HG02973 (cell line): Measurements from ENCODE around the gene YWHAB.
A peak's percentile ranks its signal among the peaks of the same experiment; 100 is the strongest.
"Not testable (repeated sequence)": the region's sequence is repeated elsewhere in the genome, so short reads cannot be mapped to it uniquely, and the experiment has no call there.

Experiments
- ATAC-seq: cut with Tn5 transposase; IDR thresholded peaks from one replicate; pipeline ENCODE4 v1.9.1; 2021; ENCODE audit warnings: moderate library complexity; ENCODE audit not compliant: unreplicated experiment

YWHAB gene

DNA sequence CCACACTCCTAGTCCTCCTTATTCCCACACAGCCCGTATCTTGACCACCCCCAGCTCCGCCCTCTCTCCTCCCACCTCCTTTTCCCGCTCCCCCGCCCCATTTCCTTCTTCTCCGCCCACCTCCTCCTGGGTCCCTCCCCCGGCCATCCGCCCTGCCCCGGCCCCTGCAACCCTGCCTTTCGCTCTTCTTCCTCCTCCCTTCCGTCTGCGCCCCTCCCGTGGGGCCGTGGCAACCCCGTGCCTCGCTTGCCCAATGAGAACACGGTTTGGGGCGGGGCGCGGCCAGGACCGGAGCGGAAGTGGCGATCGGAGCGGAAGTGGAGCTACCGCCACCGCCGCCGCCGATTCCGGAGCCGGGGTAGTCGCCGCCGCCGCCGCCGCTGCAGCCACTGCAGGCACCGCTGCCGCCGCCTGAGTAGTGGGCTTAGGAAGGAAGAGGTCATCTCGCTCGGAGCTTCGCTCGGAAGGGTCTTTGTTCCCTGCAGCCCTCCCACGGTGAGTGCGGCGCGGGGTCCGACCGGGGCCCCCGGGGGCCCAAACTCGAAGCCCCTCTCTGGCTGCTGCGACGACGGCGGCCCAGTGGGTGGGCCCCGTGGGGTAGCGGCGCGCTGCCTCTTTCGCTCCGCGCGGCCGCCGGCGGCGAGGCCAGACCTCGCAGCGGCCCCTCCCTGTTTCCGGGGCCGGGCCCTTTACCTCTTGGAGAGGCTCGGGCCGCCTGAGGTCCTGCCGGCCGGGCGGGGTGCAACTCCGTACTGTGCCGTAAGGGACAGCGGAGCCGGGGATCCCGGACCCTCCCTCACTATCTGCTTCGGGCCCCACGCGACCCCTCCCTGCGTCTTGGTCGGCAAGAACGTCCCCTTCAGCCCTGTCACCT is at the start of gene YWHAB:
Gene YWHAB, plus strand, starts transcription at position 314 of the 874 bp plus-strand sequence. CDS start 15,829 bp downstream, outside the sequence.
- peak; percentile 92 for ATAC-seq

- ATAC-seq: no peak
Observed at GRCh38 chr20:44836601-44837120, 48.8 kb upstream of the YWHAB start.

GRCh38 chr20:44837946-44838345 is 47.6 kb upstream of the YWHAB start:
- ATAC-seq: no peak

GRCh38 chr20:44838521-44838920 is 47.0 kb upstream of the YWHAB start:
- no peak for ATAC-seq

GRCh38 chr20:44839481-44839880 is 46.0 kb upstream of the YWHAB start:
- ATAC-seq: no peak

GRCh38 chr20:44840826-44841225 is 44.7 kb upstream of the YWHAB start:
- ATAC-seq: no peak

- no peak for ATAC-seq
Observed at GRCh38 chr20:44841955-44842354, 43.5 kb upstream of the YWHAB start.

GRCh38 chr20:44843876-44844275 is 41.6 kb upstream of the YWHAB start:
- ATAC-seq: no peak

GRCh38 chr20:44848254-44849015 is 37.1 kb upstream of the YWHAB start:
- ATAC-seq: no peak

DNA sequence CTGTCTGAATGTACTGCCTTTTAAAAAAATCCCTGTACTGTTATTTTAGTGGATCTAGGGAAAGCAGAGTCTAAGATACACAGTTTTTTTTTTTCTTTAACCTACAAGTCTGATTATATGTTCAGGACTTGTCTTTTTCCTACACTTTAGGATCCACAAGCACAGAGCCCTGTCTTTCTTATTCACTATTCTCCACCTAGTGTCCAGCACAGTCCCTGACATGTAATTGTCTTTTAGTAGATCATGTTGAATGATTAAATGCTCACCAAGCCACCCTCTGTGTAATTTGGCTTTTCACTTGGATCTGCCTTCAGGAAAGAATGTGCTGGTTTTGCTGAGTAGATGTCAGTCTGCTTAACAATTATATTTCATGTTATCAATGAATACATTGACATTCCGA is 35.8 kb upstream of the YWHAB start:
- ATAC-seq: no peak

GRCh38 chr20:44850272-44850671 is 35.2 kb upstream of the YWHAB start:
- no peak for ATAC-seq

DNA sequence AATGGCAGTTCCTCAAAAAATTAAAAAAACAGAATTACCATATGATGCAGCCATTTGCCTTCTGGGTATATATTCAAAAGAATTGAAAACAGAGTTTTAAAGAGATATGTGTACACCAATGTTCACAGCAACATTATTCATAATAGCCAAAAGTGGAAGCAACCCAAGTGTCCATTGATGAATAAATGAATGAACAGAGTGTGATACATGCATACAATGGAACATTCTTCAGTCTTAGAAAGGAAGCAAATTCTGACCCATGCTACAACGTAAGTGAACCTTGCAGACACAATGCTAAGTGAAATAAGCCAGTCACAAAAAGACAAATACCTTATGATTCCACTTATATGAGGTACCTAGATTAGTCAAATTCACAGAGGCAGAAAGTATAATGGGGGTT is 34.7 kb upstream of the YWHAB start:
- ATAC-seq: no peak

- ATAC-seq: no peak
Observed at GRCh38 chr20:44851545-44851944, 34.0 kb upstream of the YWHAB start.

GRCh38 chr20:44856442-44856841 is 29.1 kb upstream of the YWHAB start:
- no peak for ATAC-seq

GRCh38 chr20:44856856-44857448 is 28.6 kb upstream of the YWHAB start:
- no peak for ATAC-seq

GRCh38 chr20:44858606-44859360 is 26.7 kb upstream of the YWHAB start:
- ATAC-seq: no peak

- no peak for ATAC-seq
Observed at GRCh38 chr20:44861531-44862006, 23.9 kb upstream of the YWHAB start.

- no peak for ATAC-seq
Observed at GRCh38 chr20:44862286-44862685, 23.2 kb upstream of the YWHAB start.

DNA sequence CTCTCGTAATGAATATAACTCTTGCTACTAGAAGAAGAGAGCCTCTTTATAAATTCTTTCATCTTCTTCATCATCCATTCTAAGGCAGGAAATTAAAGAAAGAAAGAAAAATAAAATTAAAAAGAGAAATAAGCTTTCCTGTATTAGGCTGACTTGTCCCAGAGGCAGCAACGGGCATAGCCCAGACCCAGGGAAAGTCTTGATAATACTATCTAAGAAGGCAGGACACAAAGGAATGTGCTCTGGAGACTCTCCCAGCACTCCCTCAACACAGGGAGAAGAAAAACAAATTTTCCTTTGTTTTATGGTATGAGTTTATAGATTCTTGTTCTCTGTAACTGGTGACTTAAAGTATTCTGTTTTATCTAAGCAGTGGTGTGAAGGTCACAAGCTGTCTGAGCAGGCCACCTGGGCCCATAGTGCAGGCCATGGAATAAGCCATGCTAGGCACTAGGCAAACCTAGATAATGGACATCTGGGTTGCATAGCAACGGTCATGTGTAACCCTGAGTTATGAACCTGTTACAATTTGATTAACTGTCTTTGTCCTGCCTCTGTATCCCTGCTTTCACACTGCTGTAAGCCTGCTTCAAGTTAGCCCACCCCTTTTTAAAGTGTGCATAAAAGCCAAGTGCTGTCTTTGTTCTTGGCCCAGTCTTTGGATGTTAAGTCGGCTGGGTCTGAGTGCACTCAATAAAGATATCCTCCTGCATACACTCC is 22.0 kb upstream of the YWHAB start:
- ATAC-seq: not testable (repeated sequence)

GRCh38 chr20:44864493-44864892 is 21.0 kb upstream of the YWHAB start:
- not testable (repeated sequence) for ATAC-seq
